ENCODE measurements around the gene PWWP2B.

Gene PWWP2B

DNA sequence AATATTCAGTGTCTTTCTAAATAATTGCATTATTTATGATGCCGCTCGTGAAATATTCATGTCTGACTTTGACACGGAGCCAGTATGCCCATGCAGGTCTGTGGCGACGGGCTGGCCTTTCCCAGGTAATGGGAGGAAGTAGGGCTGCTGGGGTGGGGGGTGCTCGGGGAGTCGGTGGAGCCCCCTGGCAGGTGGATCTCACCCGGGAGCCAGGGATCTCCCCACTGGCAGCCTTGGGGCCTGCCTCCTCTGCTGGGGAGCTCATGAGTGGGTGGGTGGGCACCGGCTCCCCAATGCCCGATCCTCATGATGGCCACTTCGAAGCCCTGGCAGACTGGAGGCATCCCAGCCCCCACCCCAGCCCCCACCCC is 52.8 kb downstream of the PWWP2B start:
- no peak for DNase-seq

DNA sequence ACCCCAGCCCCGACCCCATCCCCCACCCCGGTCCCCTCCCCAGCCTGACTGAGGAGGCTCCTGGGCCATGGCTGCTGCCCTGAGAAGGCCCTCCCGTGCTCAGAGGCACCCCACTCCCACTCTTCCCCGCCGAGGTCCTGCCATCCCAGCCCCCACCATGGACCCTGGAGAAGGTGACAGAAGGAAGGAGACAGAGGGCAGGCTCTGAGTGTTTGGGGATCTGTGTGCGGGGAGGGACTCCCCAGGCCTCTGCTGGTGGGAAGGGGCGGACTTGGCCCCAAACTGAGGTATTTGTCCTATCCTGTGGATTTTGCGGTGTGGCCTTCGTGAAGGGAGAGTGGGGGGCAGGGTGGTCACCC is 53.4 kb downstream of the PWWP2B start:
- DNase-seq: no peak

- DNase-seq: no peak
Observed at GRCh38 chr10:132450825-132451505, 54.0 kb downstream of the PWWP2B start.

DNA sequence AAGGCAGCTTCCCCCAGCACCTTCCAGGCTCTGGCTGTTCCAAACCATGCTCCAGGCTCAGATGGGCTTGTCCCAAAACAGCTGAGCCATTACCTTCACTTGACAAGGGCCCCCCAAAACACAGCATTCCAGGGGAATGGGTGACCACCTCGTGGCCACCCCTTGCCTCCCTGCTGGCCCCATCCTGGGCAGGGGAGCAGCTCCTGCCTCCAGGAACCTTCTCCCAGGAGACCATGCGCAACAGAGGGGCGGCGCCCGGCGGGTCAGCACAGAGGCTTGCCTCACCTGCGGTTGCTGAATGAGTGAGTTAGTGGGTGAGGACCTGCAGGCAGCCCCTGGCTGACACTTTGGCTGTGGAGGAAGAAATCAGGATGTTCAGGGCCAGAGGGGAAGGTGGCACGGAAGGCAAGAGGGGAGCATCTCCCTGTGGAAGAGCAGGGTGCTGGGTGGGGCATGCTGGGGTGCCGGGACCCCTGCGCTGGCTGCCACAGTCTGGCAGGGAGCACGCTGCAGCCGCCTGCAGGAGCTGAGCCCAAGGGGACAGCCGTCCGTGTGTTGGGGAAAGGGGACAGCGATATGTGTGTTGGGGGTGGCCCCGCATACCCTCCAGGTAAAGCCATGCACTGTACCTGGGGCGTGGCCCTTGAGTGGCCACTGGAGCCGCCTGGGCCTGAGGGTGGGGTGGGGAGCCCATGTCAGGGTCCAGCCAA is 54.7 kb downstream of the PWWP2B start:
- DNase-seq: no peak

- no peak for DNase-seq
Observed at GRCh38 chr10:132452216-132452650, 55.2 kb downstream of the PWWP2B start.

GRCh38 chr10:132452651-132453469 is 55.9 kb downstream of the PWWP2B start:
- no peak for DNase-seq

DNA sequence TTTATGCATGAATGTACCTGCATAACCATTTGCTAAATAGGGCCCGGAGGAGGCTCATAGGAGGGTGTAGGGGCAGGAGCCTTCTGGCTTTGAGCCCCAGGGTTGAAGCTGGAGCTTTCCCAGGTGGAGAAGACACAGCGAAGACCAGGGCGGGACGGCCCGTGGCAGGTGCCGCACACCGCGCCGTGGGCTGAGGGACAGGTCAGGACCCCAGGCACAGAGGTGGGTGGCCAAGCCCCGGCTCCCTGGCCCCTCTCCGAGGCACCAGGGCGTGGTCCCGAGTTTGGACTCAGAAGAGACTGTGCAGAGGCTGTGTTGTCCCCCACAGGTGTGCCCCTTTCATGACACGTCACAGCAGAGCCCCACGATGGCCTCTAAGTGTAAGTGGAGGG is 56.5 kb downstream of the PWWP2B start:
- DNase-seq: no peak

- DNase-seq: no peak
Observed at GRCh38 chr10:132454296-132455198, 57.5 kb downstream of the PWWP2B start.

- DNase-seq: no peak
Observed at GRCh38 chr10:132455441-132455971, 58.5 kb downstream of the PWWP2B start.

DNA sequence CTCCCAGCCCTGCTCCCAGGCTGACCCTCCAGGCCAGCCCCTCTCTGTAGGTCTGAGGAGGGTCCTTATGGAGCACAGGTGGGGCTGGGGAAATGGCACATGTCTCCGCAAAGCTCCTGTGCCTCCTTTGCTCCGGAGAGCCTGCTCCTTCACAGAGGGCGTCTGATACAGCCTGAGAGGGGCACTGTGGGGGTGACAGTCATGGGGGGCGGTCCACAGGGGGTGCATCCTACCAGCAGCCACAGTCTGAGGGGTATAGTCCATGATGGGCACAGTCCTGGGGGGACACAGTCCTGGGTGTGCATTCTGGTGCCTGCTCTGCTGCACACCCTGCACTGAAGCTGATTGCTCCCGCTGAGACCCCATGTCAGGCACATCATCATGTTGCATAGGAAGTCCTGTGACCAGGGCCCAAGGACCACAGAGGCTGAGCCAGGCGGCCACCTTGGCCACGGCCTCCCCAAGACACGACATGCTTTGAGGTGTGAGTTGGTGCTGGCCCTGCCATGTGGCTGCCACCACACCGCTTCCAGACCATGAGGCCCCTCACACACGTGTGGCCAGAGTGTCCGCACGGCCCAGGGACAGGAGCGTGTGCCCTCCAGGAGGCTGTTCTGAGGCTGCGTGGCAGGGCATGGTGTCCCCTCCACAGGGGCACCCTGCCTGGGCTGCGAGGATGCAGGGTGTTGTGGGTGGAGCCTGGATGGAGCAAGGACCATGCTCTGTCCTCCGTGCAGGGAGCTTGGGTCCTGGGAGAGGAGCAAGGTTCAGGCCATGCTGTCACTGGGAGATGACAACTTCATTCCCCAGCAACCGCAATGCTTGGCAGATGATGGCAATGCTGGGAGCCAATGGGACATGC is 59.2 kb downstream of the PWWP2B start:
- DNase-seq: no peak

GRCh38 chr10:132456881-132457280 is 59.9 kb downstream of the PWWP2B start:
- no peak for DNase-seq

GRCh38 chr10:132457328-132458070 is 60.5 kb downstream of the PWWP2B start:
- DNase-seq: no peak

DNA sequence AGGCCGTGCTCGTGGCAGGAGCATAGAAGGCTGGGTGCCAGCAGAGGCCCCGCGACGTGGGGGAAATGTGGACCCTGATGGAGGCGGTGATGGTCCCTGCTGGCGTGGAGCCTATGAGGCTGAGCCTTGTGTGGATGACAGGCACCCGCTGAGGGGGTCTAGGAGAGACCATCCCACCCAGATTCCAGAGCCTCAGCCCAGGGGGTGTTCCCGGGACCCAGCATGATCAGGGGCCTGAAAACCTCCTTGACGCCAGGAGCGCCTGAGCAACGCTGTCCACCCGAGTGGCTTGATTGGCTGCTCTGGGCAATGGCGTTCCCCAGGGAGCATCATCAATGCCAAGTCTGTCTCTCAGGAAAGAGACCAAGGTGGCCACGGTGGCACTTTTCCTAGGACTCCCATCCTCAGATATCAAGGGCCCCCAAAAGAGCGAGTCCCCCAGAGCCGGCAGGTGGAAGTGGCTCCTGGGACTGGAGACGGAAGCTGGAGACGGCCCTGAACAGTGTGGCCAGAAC is 61.1 kb downstream of the PWWP2B start:
- DNase-seq: no peak

GRCh38 chr10:132458586-132459300 is 61.7 kb downstream of the PWWP2B start:
- DNase-seq: no peak

- DNase-seq: no peak
Observed at GRCh38 chr10:132459301-132460003, 62.5 kb downstream of the PWWP2B start.

DNA sequence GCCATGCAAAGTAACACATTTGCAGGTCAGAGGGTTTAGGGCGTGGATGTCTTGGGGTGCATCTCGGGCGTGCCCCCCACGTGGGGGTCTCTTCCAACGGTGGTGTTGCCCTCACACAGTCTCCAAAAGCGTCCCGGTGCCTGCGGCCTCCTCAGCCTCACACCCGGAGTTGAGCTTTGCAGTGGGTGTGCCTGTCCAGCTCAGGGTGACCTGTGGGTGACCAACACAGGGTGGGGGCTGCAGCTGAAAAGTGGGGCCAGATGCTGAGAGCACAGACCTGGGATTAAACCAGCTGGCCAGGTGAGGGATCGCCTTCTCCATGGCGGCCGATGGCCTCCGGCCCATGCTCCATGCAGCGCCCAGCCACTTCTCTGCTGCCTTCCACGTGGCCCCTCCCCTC is 63.1 kb downstream of the PWWP2B start:
- no peak for DNase-seq

DNA sequence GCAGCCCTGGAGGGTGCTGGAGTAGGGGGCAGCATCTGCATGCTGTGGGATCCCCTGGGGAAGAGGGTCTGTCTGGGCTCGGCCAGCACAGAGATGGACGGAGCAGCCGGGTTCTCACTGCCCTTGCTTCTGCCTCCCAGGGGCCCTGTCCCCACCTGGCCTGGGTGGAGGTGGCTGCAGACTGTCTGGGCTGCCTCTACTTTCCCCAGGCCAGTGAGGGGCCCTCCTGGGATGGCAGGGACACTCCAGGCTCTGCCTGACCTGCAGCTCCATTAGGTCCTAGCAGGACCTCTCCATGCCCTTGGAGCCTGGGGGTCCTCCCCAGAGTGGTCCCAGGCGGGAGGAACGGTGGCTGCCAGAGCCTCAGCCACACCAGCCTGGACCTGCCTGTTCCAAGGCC is 63.7 kb downstream of the PWWP2B start:
- no peak for DNase-seq

GRCh38 chr10:132461103-132461682 is 64.2 kb downstream of the PWWP2B start:
- no peak for DNase-seq

Measured in SIG-M5 (cell line).